Stimulated activated naive B cell treated with anti-CD40 and anti-IgM and Interleukin-4, amounts not matched to agents 10 μg/mL and 1 μg/mL and 100 μg/mL, for 72 hours (primary cell): ENCODE results near the gene DOP1B.
"Not testable (repeated sequence)": the region's sequence is repeated elsewhere in the genome, so short reads cannot be mapped to it uniquely, and the experiment has no call there.

Experiments used
- ATAC-seq, 2 donors: fragments of 150-1000 bp; cut with Tn5 transposase; replicated peaks; 2 replicates each; pipeline ENCODE4 v1.10.0; 2021; ENCODE audit warnings: moderate library complexity in 1 of 2
- DNase-seq: peaks from one replicate; pipeline ENCODE4 v3.0.0; 2021
- H3K27ac Mint-ChIP-seq: one replicate; pipeline ENCODE4 v1.8.0; 2022; ENCODE audit warnings: mild to moderate bottlenecking, mixed read lengths
- H3K27me3 Mint-ChIP-seq, 2 donors: one replicate each; pipeline ENCODE4 v1.8.0; 2022; ENCODE audit warnings: mixed read lengths in 2 of 2
- H3K36me3 Mint-ChIP-seq, 2 donors: one replicate each; pipeline ENCODE4 v1.8.0; 2022; ENCODE audit warnings: mixed read lengths in 2 of 2, mild to moderate bottlenecking in 1 of 2
- H3K4me1 Mint-ChIP-seq, 2 donors: one replicate each; pipeline ENCODE4 v1.8.0; 2022; ENCODE audit warnings: mixed read lengths in 2 of 2, mild to moderate bottlenecking in 1 of 2
- H3K4me3 Mint-ChIP-seq, 2 donors: one replicate each; pipeline ENCODE4 v1.8.0; 2022; ENCODE audit warnings: mild to moderate bottlenecking in 2 of 2, mixed read lengths in 2 of 2, moderate library complexity in 1 of 2
- H3K9me3 Mint-ChIP-seq, 2 donors: one replicate each; pipeline ENCODE4 v1.8.0; 2022; ENCODE audit warnings: mixed read lengths in 2 of 2, mild to moderate bottlenecking in 1 of 2

The DOP1B gene

GRCh38 chr21:36188937-36189336, 32.3 kb downstream of the DOP1B start:
- DNase-seq = no peak
- Mint-ChIP-seq H3K27me3 (no peaks in the 10 kb centered on the region), H3K27ac (no peak overlapping the region), H3K9me3 (no peaks in the 10 kb centered on the region), H3K4me3 (no peak overlapping the region), H3K4me1 (peaks cover 18% of the 10 kb centered on the region in 2 donors), H3K36me3 (peaks cover 21 to 36% of the 10 kb centered on the region in 2 donors)
- no peak for ATAC-seq

DNA sequence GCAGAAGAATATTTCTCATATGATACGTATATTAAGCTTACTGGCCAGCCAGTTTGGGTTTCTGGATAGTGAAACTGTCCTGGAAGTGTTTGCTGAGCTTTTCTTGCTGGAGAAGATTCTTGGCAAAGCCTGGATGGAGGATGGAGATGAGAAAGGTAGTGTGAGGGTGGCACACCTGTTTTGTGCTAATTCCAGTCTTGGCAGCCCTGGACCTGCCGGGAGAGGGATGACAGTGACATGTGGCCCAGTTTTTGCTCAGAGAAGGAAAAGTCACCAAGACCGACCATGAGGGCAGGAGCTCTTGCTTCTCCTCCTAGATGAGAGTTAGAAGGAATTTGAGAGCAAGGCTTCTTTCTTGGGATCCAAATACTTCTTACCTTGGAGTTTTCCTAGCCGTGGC, 34.1 kb downstream of the DOP1B start:
- no peak overlapping the region for H3K4me3 Mint-ChIP-seq
- no peaks in the 10 kb centered on the region for H3K27me3 Mint-ChIP-seq
- ATAC-seq (no peak), DNase-seq (no peak)
- H3K36me3 Mint-ChIP-seq = peaks cover 21 to 23% of the 10 kb centered on the region in 2 donors
- H3K4me1 Mint-ChIP-seq = peaks cover 13 to 20% of the 10 kb centered on the region in 2 donors
- no peak overlapping the region for H3K27ac Mint-ChIP-seq
- H3K9me3 Mint-ChIP-seq = no peaks in the 10 kb centered on the region

GRCh38 chr21:36193200-36193599, 36.6 kb downstream of the DOP1B start:
- ATAC-seq = no peak
- DNase-seq = no peak
- no peak overlapping the region for H3K27ac Mint-ChIP-seq
- no peaks in the 10 kb centered on the region for H3K27me3 Mint-ChIP-seq
- no peak overlapping the region for H3K4me3 Mint-ChIP-seq
- H3K4me1 Mint-ChIP-seq = peaks cover 7 to 10% of the 10 kb centered on the region in 2 donors
- H3K9me3 Mint-ChIP-seq = no peaks in the 10 kb centered on the region
- H3K36me3 Mint-ChIP-seq = peaks cover 16 to 24% of the 10 kb centered on the region in 2 donors

DNA sequence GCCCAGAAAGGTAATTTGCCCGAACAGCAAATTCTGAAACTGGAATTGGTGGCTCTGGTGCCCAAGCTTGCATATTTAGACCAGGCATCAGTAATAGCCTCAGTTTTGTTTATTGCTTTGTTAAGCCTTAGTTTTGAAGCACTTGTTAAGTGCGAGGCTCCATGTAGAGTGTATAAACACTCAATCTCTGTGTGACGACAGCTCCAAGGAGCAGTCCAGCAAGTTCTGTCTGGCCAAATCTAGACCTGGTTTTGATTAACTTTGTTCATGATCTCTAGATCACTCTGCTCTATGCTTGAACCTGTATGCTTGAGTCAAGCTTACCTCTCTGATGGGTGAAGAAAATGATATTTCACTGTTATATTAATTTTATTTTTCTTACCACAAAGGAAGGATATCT, 37.4 kb downstream of the DOP1B start:
- Mint-ChIP-seq H3K27me3 (no peaks in the 10 kb centered on the region), H3K4me3 (no peak overlapping the region), H3K9me3 (no peaks in the 10 kb centered on the region), H3K4me1 (peaks cover 4 to 5% of the 10 kb centered on the region in 2 donors), H3K36me3 (peaks cover 21 to 27% of the 10 kb centered on the region in 2 donors), H3K27ac (no peak overlapping the region)
- ATAC-seq = no peak
- DNase-seq = no peak

DNA sequence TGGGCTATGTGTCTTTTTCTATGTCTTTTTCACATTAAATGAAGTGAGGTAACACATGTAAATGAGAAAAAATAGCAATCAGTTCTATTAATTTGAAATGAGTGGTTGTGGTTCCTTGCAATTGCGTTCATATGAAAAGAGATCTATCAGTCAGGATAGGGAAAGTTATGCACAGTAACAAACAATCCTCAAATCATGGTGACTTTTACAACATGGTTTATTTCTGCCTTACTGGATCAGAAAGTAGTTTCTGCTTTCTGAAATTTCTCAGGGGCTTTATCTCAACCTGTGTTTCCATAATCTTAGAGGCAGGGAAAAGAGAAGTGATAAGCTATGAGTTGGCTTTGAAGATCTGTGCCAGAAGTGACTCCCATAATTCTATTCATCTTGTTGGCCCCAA, 39.0 kb downstream of the DOP1B start:
- no peaks in the 10 kb centered on the region for H3K9me3 Mint-ChIP-seq
- peaks cover 4 to 5% of the 10 kb centered on the region in 2 donors for H3K4me1 Mint-ChIP-seq
- H3K27me3 Mint-ChIP-seq = no peaks in the 10 kb centered on the region
- no peak overlapping the region for H3K4me3 Mint-ChIP-seq
- no peak overlapping the region for H3K27ac Mint-ChIP-seq
- no peak for ATAC-seq
- H3K36me3 Mint-ChIP-seq = peaks cover 34 to 39% of the 10 kb centered on the region in 2 donors
- no peak for DNase-seq

DNA sequence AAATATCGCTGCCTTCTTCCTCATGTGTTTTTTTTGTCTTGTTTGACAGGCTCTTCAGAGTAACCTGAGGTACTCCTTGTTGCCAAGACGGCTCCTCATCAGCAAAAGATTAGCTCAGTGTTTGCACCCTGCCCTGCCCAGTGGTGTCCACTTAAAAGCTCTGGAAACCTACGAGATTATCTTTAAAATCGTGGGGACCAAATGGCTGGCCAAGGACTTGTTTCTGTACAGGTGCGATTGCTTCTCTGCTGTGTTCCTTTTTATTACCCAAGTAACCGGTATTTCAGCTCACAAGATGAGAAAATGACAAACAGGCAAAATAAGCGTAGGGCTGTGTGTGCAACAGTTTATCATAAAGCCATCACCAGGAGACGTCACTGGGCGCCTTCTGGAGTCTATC, 42.4 kb downstream of the DOP1B start:
- H3K27me3 Mint-ChIP-seq = no peaks in the 10 kb centered on the region
- ATAC-seq = no peak
- H3K4me1 Mint-ChIP-seq = peaks cover 11 to 19% of the 10 kb centered on the region in 2 donors
- H3K27ac Mint-ChIP-seq = peak overlapping the region; percentile 14
- H3K4me3 Mint-ChIP-seq = no peak overlapping the region
- H3K9me3 Mint-ChIP-seq = no peaks in the 10 kb centered on the region
- no peak for DNase-seq
- H3K36me3 Mint-ChIP-seq = peaks cover 41 to 43% of the 10 kb centered on the region in 2 donors

DNA sequence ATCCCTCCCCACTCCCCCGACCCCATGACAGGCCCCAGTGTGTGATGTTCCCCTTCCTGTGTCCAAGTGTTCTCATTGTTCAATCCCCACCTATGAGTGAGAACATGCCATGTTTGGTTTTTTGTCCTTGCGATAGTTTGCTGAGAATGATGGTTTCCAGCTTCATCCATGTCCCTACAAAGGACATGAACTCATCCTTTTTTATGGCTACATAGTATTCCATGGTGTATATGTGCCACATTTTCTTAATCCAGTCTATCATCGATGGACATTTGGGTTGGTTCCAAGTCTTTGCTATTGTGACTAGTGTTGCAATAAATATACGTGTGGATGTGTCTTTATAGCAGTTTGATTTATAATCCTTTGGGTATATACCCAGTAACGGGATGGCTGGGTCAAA, 43.0 kb downstream of the DOP1B start:
- DNase-seq, H3K9me3 Mint-ChIP-seq, ATAC-seq, H3K27me3 Mint-ChIP-seq, H3K4me3 Mint-ChIP-seq, H3K27ac Mint-ChIP-seq: not testable (repeated sequence)
- Mint-ChIP-seq H3K4me1 (peaks cover 11 to 19% of the 10 kb centered on the region in 2 donors), H3K36me3 (peaks cover 38 to 43% of the 10 kb centered on the region in 2 donors)

- no peak for DNase-seq
- no peak overlapping the region for H3K4me3 Mint-ChIP-seq
- H3K4me1 Mint-ChIP-seq = peaks cover 14 to 18% of the 10 kb centered on the region in 2 donors
- ATAC-seq = no peak
- no peak overlapping the region for H3K27ac Mint-ChIP-seq
- peaks cover 40 to 46% of the 10 kb centered on the region in 2 donors for H3K36me3 Mint-ChIP-seq
- H3K27me3 Mint-ChIP-seq = no peaks in the 10 kb centered on the region
- no peaks in the 10 kb centered on the region for H3K9me3 Mint-ChIP-seq
These were observed 43.5 kb downstream of the DOP1B start for GRCh38 chr21:36200081-36200561.

- Mint-ChIP-seq H3K27ac (peak overlapping the region; percentile 83), H3K36me3 (peaks cover 36 to 44% of the 10 kb centered on the region in 2 donors), H3K27me3 (no peaks in the 10 kb centered on the region), H3K9me3 (no peaks in the 10 kb centered on the region), H3K4me1 (peaks cover 21 to 26% of the 10 kb centered on the region in 2 donors), H3K4me3 (no peak overlapping the region)
- ATAC-seq (no peak), DNase-seq (no peak)
These were observed 46.3 kb downstream of the DOP1B start for GRCh38 chr21:36202726-36203602.

DNA sequence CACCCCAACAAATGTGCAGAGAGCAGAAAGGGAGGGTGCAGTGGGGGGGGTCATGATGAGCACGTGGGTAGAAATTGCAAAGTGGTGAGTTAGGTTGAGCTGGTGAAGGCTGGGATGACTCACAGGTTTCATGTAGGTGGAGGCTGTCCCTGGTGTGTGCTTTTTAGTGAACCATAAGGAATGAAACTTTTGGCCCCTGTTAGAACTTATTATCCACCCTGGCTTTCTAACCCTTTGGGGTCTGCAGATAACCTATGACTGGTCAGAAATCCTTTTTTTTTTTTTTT, 46.9 kb downstream of the DOP1B start:
- Mint-ChIP-seq H3K4me1 (peaks cover 21 to 28% of the 10 kb centered on the region in 2 donors), H3K27ac (peak overlapping the region; percentile 83), H3K4me3 (peak overlapping the region in 1 of 2 donors; percentile 41), H3K36me3 (peaks cover 37 to 46% of the 10 kb centered on the region in 2 donors), H3K9me3 (no peaks in the 10 kb centered on the region), H3K27me3 (no peaks in the 10 kb centered on the region)
- ATAC-seq = peak; percentile 94 to 98
- no peak for DNase-seq

DNA sequence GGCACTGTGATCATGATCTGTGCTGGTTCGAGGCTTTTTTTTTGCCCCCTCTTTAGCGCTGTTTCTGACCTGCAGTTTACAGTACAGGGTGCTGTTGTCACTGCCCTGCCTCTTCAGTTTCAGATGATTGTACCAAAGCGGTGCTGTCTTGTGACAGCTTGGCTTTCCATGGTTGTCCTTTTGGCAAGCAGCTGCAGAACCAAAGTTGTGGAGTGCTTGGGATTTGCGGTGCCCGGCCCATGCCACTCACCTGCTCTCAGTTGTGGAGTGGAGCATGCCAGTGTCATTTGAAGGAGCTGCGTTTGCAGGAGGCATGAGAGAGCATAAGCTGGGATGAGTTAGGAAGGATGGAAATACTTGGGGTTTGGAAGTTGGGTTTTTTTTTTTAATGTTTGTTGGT, 48.4 kb downstream of the DOP1B start:
- ATAC-seq (no peak), DNase-seq (no peak)
- H3K4me1 Mint-ChIP-seq = peaks cover 29 to 40% of the 10 kb centered on the region in 2 donors
- H3K36me3 Mint-ChIP-seq = peaks cover 33 to 44% of the 10 kb centered on the region in 2 donors
- H3K9me3 Mint-ChIP-seq = no peaks in the 10 kb centered on the region
- no peaks in the 10 kb centered on the region for H3K27me3 Mint-ChIP-seq
- no peak overlapping the region for H3K4me3 Mint-ChIP-seq
- peak overlapping the region; percentile 27 for H3K27ac Mint-ChIP-seq

- Mint-ChIP-seq H3K9me3 (no peaks in the 10 kb centered on the region), H3K4me3 (no peak overlapping the region), H3K36me3 (peaks cover 30 to 42% of the 10 kb centered on the region in 2 donors), H3K27me3 (no peaks in the 10 kb centered on the region), H3K4me1 (peaks cover 33 to 48% of the 10 kb centered on the region in 2 donors), H3K27ac (no peak overlapping the region)
- ATAC-seq (no peak), DNase-seq (no peak)
These were observed 49.3 kb downstream of the DOP1B start for GRCh38 chr21:36205962-36206361.
